GM18909 (cell line): ENCODE measurements around the gene RBFA.

Source experiments
- ATAC-seq: cut with Tn5 transposase; IDR thresholded peaks from one replicate; pipeline ENCODE4 v1.9.1; 2021; ENCODE audit warnings: mild to moderate bottlenecking; ENCODE audit not compliant: unreplicated experiment, poor library complexity

Gene RBFA

GRCh38 chr18:80068571-80069272 lies 34.5 kb downstream of the RBFA start:
- ATAC-seq = no peak

DNA sequence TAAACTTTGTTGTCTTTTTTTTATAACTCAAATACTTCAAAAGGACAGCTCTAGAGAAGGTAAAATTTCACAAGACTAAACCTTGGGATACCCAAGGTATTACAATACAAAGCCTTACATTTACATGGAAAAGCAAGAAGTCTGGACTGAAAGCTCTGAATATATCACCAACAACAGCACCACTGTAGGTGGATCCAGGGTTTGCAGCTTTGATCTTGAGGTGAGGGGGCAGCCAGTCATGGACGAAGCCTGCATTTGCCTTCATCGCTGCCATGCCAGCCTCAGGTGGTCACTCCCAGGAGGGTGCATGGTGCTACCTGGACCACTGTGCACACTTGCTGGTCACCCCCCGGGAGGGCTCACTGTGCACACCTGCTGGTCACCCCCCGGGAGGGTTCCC lies 36.6 kb downstream of the RBFA start:
- no peak for ATAC-seq

- no peak for ATAC-seq
These were observed 39.9 kb downstream of the RBFA start for GRCh38 chr18:80074183-80074582.

DNA sequence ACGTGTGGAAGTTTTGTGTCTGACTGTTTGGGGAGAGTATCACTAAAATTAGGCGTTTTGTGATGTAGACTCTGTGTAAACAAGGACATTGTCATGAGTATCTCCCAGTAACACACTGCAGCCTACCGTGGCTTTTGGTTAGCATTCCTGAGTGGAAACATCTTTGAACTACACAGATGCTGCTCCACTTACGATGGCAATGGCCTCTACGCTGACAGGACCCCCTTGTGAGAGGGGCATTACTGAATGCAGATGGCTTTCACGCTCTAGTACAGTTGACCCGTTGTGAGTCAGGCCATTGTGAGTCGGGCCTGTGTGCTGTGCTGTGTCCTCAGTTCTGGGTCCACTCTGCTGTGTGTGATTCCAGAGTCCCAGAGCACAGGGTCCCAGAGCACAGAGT lies 40.5 kb downstream of the RBFA start:
- no peak for ATAC-seq

DNA sequence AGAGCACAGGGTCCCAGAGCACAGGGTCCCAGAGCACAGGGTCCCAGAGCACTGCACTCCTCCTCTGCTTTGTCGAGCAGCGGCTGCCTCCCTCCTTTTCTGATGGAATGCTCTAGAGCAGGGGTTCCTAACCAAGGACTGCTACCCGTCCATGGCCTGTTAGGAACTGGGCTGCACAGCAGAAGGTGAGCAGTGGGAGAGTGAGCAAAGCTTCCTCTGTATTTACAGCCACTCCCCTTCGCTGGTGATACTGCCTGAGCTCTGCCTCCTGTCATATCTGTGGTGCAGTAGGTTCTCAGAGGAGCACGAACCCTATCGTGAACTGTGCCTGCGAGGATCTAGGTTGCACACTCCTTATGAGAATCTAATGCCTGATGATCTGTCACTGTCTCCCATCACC lies 41.7 kb downstream of the RBFA start:
- no peak for ATAC-seq

GRCh38 chr18:80076379-80076778 lies 42.1 kb downstream of the RBFA start:
- no peak for ATAC-seq

DNA sequence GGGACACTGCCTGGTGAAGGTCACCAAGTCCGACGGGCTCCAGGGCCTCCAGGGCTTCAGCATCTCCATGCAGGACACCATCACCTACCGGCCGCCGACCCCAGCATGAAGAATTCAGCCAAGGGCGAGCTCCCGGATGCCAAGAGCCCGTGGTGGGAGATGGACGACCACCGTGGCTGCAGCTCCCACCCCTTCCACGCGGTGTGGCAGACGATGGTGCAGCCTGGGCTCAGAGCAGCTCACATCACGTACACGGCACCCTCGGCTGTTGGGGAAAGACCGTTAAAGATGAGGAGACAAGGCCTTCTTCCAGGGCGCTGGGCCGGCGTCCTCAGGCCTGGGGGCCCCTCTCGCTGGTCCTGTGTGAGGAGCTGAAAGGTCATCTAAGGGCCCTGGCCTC lies 43.6 kb downstream of the RBFA start:
- ATAC-seq = no peak
